HG02642 (cell line): ENCODE results near the gene EZH1.

Experiments used
- ATAC-seq: cut with Tn5 transposase; IDR thresholded peaks from one replicate; pipeline ENCODE4 v1.9.1; 2021; ENCODE audit warnings: mild to moderate bottlenecking; ENCODE audit not compliant: unreplicated experiment, poor library complexity

EZH1 gene

DNA sequence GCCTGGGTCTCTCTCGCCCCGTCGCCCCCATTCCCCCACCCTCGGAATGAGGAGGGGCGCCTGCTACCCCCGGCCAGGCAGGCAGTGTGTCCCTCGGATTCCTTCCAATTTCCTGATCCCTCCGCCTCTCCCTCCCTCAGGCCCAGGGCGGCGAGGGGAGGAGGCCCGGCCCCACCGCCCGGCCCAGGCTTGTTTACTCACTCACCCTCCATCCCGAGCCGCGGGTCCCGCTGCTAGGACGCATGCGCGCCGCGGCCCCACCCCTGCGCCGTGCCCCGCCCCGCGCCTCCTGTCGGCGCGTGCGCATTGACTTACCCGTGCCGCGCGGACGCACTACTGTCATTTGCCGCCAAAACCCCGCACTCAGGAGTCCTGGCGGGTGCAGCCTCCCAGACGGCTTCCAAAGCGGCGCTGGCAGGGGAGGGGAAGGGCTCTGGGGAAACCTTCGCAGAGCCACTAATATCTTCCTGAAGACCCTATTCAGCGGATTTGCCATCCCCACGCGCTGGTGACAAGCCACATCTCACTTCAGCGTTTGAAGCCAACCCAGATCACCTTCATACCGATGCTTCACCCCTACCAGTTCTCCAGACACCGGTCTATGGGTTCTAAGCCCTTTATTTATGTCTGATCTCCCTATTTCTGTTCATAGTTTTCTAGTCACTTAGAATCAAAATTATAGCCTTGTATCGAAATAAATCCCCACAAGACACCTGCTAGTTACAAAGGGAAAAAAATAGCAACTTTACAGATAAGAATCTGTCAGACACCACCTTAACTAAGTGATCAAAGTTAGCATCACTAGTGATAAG lies at the start of gene EZH1:
TSS of gene EZH1 (minus strand) at position 235 of the 812 bp plus-strand sequence. CDS start 16,099 bp downstream, outside the sequence.
- ATAC-seq: peak; percentile 89

DNA sequence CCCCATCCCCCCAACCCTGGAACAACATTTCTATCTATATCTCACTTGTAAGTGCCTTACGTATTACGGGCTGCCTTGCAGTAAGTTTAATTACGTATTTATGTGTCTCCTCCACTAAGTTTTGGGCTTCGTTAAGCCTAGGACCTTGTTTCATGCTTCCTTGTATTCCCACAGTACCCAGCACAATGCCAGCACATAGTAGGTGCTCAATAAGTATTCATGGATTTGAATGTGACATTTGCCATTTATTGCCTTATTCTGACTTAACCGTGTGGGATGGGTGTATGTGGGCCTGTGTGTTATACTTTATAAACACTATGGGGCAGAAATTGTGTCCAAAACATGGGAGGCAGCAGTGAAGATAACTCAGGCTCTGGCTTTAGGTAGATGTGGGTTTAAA lies 47.7 kb upstream of the EZH1 start:
- no peak for ATAC-seq

DNA sequence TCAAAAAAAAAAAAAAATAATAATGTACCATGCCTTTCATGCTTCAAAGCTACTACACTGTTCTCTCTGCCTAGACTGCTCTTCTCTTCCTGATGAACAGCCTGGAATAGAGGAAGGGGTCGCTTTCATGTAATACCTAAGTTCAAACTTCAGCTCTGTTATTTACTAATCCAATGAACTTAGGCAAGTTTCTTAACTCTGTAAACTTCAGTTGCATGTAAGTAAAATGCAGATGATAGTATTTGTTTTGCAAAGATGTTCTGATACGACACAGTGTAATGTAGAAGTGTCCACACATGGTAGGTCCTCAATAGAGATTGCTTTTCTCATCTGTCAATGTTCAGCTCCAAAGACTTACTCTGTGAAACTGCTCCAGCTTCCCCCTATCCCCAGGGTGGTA lies 47.1 kb upstream of the EZH1 start:
- no peak for ATAC-seq

DNA sequence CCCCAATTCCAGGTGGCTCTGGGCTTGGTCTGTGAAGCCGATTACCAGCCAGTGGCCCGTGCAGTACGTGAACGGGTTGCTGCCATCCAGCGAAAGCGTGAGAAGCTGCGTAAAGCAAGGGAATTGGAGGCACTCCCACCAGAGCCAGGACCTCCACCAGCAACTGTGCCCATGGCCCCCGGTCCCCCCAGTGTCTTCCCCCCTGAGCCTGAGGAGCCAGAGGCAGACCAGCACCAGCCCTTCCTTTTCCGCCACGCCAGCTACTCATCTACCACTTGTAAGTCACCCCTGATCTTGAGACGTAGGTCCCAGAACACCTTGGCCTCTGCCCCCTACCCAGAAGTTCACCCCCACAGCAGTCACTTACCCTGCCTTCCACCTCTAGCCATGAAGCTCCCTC lies 42.4 kb upstream of the EZH1 start:
- ATAC-seq: no peak

DNA sequence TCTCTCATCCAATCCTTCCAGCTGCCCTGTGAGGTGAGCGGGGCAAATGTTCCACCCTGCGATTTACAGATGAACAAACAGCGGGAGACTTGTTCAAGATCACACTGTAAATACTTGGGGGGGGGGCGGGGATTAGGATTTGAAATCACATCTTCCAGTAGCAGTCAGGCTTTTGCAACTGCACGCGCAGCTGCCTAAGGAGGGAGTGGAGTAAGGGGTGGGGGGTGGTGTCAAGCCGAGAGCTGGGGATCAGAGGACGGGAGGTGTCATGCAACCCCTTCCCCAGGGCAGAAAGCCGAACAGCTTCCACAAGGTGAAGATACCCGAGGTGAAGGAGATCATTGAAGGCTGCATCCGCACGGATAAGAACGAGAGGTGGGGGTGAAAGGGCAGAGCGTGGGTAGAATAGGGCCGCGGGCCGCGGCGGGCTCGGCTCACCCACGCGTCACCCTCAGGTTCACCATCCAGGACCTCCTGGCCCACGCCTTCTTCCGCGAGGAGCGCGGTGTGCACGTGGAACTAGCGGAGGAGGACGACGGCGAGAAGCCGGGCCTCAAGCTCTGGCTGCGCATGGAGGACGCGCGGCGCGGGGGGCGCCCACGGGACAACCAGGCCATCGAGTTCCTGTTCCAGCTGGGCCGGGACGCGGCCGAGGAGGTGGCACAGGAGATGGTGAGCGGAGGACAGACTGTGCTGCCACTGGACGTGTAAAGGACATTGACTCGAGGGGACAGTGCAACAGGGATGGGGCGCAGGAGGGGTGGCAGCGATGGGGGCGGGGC lies 40.2 kb upstream of the EZH1 start:
- no peak for ATAC-seq

DNA sequence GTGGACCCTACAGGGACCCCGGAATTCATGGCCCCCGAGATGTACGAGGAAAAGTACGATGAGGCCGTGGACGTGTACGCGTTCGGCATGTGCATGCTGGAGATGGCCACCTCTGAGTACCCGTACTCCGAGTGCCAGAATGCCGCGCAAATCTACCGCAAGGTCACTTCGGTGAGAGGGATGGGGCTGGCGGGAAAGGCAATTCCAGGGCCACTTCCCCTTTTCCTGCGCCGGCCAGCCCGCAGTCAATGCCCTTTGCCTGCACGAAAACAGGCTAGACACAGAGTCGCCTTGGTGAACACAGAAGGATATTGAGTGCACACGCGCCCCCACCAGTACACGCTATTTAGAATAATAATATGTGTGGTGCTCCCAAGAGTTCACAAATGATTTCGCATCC lies 39.6 kb upstream of the EZH1 start:
- ATAC-seq: no peak

DNA sequence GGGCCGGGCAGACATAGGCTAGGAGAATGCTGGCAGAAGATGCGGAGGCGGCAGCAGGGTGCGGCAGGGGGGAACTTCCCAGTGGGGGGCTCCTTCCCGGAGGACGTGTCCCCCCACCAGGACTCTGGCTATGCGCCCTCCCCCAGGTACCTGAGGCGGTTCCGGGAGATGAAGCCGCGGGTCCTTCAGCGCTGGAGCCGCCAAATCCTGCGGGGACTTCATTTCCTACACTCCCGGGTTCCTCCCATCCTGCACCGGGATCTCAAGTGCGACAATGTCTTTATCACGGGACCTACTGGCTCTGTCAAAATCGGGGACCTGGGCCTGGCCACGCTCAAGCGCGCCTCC lies 38.9 kb upstream of the EZH1 start:
- ATAC-seq: no peak

DNA sequence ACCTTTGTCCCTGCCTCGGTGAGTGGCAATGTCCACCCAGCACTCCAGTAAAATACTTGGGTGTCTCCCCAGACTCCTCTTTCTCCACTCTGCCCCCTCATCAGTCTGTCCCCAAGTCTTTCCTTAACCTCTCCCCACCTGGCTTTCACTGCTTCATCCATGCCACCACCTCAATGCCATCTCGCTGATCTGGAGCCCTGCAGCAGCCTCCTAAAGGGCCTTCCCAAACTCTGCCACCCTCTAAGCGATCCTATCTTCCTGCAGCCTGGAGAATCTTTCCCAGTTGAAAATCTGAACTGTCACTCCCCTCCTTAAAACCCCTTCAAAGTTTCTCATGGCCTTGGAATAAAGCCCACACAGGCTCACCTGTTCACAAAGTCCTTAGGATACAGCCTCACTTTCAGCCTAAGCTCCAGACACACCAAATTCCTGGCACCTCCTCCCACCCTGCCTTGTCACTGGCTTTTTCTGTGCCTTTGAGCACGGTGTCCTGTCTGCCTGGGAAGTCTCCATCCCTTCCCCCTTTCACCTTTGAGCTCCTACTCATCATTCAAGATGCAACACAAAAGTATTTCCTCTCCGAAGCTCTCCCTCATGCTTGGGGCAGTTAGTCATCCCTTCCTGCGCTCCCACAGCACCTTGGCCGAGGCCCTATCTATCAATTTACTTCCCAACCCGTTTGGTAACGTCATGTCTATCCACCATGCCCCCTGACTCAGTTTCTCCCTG lies 38.4 kb upstream of the EZH1 start:
- ATAC-seq: no peak

DNA sequence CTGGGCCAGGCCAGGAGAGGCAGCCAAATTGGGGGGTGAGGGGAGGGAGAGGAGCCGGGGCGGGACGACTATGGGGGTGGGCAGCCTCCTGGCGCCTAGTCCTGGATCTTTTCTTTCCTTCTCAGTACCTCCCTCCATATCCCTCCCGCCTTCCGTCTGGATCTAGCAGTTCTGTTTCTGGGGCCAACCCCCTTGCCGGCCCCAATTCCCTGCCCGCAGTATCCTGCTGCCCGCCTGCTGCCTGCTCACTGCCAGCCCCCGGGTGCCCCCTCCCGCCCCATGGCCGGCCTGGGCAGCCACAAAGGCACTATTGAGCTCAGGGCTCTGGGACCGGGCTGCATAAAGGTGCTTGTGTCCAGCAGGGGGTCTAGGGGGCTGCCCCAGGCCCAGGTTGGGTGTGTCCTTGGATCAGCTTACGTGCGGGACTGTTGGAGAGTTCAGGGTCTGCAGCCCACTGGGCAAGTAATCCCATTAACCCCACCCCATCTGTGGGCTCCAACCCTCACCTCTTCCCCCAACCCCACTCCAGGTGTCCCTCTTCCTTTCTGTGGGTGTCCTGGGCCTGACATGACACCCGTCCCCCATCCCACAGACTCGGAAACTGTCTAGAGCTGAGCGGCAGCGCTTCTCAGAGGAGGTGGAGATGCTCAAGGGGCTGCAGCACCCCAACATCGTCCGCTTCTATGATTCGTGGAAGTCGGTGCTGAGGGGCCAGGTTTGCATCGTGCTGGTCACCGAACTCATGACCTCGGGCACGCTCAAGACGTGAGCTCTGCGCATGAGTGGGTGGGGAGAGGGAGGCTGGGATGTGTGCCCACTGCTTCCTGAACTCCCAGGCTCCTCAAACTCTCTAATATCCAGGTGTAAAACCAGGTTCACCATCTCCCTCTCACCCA lies 37.6 kb upstream of the EZH1 start:
- ATAC-seq: no peak

DNA sequence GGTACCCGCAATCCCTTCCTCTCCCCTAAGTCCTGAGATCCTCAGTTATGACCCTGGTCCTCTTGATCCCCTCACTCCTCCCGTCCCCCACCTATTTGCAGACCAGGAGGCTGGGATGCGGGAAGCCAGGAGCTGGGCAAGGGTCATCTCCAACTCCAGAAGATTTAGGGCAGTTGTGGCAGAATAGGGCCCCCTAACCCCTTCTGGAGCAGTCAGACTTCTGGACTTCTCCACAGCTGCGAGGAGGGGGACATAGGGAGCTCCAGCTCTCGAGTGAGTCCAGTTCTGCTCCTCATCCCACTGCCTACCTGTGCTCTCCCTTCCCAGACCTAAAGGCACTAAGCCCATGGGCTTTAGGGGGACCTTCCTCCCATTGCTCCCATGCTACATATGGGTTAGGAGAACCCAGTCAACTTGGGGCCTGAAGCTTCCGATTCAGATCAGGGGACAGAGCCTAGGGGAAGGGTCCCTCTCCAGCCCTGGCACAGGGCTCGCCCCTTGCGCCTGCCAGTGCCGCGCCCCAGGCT lies 36.9 kb upstream of the EZH1 start:
- no peak for ATAC-seq

DNA sequence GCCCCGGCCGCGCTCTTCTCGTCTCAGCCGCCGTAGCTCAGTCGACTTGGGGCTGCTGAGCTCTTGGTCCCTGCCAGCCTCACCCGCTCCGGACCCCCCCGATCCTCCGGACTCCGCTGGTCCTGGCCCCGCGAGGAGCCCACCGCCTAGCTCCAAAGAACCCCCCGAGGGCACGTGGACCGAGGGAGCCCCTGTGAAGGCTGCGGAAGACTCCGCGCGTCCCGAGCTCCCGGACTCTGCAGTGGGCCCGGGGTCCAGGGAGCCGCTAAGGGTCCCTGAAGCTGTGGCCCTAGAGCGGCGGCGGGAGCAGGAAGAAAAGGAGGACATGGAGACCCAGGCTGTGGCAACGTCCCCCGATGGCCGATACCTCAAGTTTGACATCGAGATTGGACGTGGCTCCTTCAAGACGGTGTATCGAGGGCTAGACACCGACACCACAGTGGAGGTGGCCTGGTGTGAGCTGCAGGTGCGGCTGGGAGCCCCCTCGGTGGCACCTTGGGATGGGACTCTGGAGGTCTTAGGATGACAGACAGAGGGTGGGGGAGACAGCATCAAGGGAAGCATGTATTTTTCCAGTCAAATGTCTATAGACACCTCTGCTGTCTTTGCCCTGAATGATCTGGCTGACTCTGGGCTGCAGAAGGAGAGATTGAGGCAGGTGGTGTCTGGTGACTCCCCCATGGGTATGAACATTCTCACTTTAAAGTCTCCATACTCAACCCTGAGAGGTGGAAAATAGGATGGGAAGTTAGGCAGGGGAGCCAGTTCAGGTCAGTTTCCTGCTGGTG lies 36.2 kb upstream of the EZH1 start:
- no peak for ATAC-seq

DNA sequence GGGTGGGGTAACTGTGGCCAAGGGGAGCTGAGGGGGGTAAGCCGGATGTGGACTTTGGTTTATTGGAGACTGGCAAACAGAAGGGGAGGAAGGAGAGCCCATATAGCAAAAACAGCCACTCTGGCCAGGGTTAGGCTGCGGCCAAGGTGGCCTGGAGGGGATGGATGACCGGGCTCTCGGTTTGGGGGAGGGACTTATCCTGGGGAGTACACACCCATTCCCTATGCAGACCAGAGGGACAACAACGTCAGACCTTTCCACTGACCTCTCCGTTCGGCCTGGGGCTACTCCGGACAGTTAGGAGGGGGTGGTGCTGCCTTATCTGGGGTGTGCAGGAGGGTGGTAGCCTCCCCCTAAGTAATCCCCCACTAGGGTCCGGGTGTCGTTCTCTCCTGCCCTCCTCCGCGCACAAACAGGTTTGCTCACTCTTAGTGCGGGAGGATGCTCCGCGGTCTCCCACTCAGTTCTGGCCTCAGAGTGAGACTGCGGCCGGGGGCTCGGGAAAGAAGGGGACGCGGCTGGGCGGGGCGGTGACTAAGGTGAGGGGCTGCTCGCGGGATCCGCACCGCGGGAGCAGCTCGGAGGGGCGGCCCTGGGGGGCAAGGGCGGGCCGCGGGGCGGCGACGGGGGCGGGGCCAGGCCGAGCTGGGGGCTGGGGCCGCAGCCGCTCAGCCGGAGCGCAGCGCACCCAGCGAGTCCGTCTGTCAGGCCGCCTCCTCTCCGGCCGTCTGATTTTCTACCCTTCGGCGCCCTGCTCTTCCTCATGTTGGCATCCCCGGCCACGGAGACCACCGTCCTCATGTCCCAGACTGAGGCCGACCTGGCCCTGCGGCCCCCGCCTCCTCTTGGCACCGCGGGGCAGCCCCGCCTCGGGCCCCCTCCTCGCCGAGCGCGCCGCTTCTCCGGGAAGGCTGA lies 35.4 kb upstream of the EZH1 start, which contains the start of gene WNK4:
TSS of gene WNK4 (plus strand) at position 675 of the 915 bp plus-strand sequence. CDS start at position 764, 89 bp downstream.
- ATAC-seq: no peak

DNA sequence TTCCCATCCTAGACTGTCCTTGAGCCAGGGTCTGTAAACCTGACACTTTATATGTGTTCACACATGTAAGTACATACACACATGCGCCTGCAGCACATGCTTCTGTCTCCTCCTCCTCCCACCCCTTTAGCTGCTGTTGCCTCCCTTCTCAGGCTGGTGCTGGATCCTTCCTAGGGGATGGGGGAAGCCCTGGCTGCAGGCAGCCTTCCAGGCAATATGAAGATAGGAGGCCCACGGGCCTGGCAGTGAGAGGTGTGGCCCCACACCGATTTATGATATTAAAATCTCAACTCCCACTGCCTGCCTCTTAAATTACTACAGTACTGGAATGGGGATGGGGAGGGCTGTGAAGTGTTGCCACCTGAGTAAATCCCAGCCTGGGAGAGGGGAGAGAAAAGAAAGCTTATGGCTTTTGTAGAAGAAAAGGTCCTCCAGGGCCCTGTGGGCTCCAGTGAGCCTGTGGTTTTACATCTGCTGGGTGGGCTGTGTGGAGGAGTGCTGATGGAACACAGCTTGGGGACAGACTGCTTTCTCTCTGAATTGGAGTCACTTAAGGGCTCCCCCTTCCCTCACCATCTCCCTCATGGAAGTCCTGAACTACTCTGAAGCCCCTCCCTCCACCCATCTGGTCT lies 34.6 kb upstream of the EZH1 start:
- no peak for ATAC-seq

DNA sequence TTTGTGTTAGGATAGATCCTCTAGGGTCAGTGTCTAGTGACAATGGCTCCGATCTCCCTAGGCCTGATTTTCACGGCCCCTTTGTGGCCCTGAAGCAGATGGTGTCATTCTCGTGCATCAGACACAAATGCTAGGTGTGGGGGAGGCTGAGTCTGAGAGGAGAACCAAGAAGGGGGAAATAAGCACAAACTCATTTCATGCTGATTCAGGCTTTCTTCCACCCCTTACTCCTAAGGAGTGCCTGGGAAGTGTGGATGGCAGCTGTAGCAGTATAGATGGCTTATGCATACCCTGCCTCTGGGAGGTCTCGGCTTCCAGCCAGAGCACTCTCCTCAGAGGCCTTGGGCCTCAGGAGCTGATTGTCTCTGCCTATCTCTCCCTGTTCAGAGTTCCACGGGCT lies 33.7 kb upstream of the EZH1 start:
- ATAC-seq: no peak

DNA sequence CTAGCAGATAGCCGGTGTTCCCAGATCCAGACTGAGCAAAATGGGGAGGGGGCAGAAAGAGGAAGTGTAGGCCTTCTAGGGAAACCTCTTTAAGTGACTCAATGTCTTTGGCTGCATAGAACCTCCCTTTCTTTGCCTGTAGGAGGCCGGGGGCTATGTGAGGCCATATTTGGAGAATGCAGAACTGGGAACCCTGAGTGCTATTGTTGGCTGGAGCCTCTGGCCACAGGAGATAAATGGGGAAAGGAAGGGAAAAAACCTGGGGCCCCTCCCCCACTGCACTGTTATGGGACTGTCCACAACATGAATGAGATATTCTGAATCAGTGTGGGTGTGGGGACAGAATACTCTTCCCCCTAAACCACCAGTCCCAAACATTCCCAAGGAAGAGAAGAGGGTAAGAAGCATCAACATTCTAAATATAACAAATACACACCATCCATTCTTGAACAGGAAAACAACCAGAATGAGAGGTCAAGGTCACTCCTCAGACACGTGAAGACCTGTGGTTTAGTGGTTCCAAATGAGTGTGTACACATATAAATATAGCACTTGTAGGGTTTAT lies 30.8 kb upstream of the EZH1 start:
- no peak for ATAC-seq

DNA sequence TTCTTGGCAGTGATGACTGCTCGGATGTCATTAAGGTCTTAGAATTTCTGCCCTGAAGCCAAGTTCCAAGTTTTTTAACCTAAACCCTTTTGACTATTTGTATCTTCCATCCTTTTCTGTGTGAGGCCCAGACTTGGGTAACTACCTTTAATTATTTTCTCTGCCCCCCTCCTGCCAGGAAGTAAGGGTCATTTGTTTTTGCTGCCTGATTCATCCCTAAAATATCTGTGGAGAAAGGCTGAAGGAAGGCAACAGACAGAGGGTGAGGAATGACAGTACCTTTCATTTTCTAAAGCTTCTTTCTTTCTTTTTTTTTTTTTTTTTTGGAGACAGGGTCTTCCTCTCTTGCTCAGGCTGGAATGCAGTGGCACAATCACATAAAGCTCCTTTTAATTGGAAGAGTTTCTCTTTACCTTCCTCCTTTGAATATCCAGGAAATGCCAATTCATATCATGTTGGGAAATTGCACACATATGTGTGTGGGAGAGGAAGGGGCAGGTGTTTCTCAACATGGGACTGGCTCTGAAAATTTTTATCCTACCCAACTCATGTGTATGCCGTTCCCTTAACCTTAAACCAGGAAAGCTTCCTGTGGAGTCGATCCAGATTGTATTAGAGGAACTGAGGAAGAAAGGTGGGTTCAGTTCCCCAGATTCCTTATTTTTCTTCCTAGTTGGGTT lies 29.4 kb upstream of the EZH1 start:
- no peak for ATAC-seq
